HepG2 (cell line): ENCODE results near the gene TNFAIP3. TPM values are rescaled to one million over a fixed set of nuclear protein-coding genes. Genes with fewer than 3 reads are reported as not detected.

ENCODE experiments used
- ASH2L ChIP-seq: fragments of 300-600, 200-600 bp; sonication (generic); IDR thresholded peaks from 2 replicates; pipeline ENCODE4 v1.7.0; 2017; ENCODE audit warnings: low read depth, mild to moderate bottlenecking, moderate library complexity, mixed read lengths, low read length; ENCODE audit not compliant: insufficient read length
- CBX2 ChIP-seq, 2 experiments: fragments of 200-600 bp in 1 of 2; sonication (generic); formaldehyde crosslinking in 1 of 2; IDR thresholded peaks; 2 replicates each; pipeline versions ENCODE4 v1.7.0 to v1.8.1; 2018 to 2022; ENCODE audit warnings: low read depth in 2 of 2, low read length in 1 of 2, mild to moderate bottlenecking in 1 of 2, missing genetic modification reagents in 1 of 2
- ETV6 ChIP-seq: sonication (generic); formaldehyde crosslinking; conservative IDR thresholded peaks from 2 replicates; pipeline ENCODE4 v1.4.0; 2020; ENCODE audit warnings: missing genetic modification reagents
- HCFC1 ChIP-seq: fragments of 150-350 bp; IDR thresholded peaks from 2 replicates; pipeline ENCODE4 v1.6.1; 2014; ENCODE audit warnings: low read depth, low read length
- HDAC1 ChIP-seq: sonication (generic); formaldehyde crosslinking; IDR thresholded peaks from 2 replicates; pipeline ENCODE4 v1.5.1; 2020; ENCODE audit warnings: mild to moderate bottlenecking, missing genetic modification reagents
- MXD4 ChIP-seq: IDR thresholded peaks from 2 replicates; pipeline ENCODE4 v1.6.1; 2016; ENCODE audit warnings: mild to moderate bottlenecking, missing biosample characterization, missing genetic modification reagents
- POGZ ChIP-seq: sonication (generic); formaldehyde crosslinking; IDR thresholded peaks from 2 replicates; pipeline ENCODE4 v1.4.0; 2020; ENCODE audit warnings: mild to moderate bottlenecking, missing genetic modification reagents
- SAFB2 ChIP-seq: sonication (generic); formaldehyde crosslinking; IDR thresholded peaks from 2 replicates; pipeline ENCODE4 v1.5.1; 2020; ENCODE audit warnings: missing genetic modification reagents, low read depth, mild to moderate bottlenecking, borderline replicate concordance
- SUZ12 ChIP-seq: fragments of 150-350 bp; IDR thresholded peaks from 2 replicates; pipeline ENCODE4 v1.6.1; 2014; ENCODE audit warnings: low read depth, low read length
- TSC22D2 ChIP-seq: sonication (generic); formaldehyde crosslinking; IDR thresholded peaks from 2 replicates; pipeline ENCODE4 v1.5.1; 2020; ENCODE audit warnings: missing genetic modification reagents, mild to moderate bottlenecking, borderline replicate concordance
- ZC3H13 ChIP-seq: sonication (generic); formaldehyde crosslinking; IDR thresholded peaks from 2 replicates; pipeline ENCODE4 v1.8.1; 2023; ENCODE audit warnings: mild to moderate bottlenecking, missing genetic modification reagents, moderate library complexity
- ZNF34 ChIP-seq: sonication (generic); formaldehyde crosslinking; IDR thresholded peaks from 2 replicates; pipeline ENCODE4 v1.4.0; 2020; ENCODE audit warnings: mild to moderate bottlenecking, missing genetic modification reagents, borderline replicate concordance
- ZNF547 ChIP-seq: sonication (generic); formaldehyde crosslinking; IDR thresholded peaks from 2 replicates; pipeline ENCODE4 v1.5.1; 2020; ENCODE audit warnings: mild to moderate bottlenecking, missing genetic modification reagents
- ZNF709 ChIP-seq: sonication (generic); formaldehyde crosslinking; IDR thresholded peaks from 2 replicates; pipeline ENCODE4 v1.5.0; 2020; ENCODE audit warnings: mild to moderate bottlenecking, missing genetic modification reagents
- polyA plus RNA-seq, 8 experiments: library from polyadenylated mRNA; depleted of rRNA in 3 of 8; stranded (reverse) in 7 of 8; unstranded in 1 of 8; fragments of >200 nt; fragmentation: Illumina TruSeq in 4 of 8; extraction: Trizol in 4 of 8; gene quantifications; 2 replicates each; pipeline versions ENCODE4 v1.2.1 to v1.2.3, GENCODE V29; 2011 to 2016; ENCODE audit warnings: low read depth in 4 of 8, missing spikeins in 1 of 8, mixed read lengths in 1 of 8; ENCODE audit not compliant: insufficient read depth in 1 of 8
- total RNA-seq, 5 experiments: library from RNA; depleted of rRNA; stranded (reverse); fragments of >200 nt; fragmentation: Illumina TruSeq; extraction: Trizol; gene quantifications; 2 replicates each; pipeline ENCODE4 v1.2.3, GENCODE V29; 2016; ENCODE audit warnings: low read depth in 1 of 5
- TF ChIP-seq, protein P1 (sequence below): sonication (generic); formaldehyde crosslinking; IDR thresholded peaks from 2 replicates; pipeline ENCODE4 v1.5.1; 2020; ENCODE audit warnings: missing genetic modification reagents, mild to moderate bottlenecking, borderline replicate concordance
- TF ChIP-seq, protein P2 (sequence below): sonication (generic); formaldehyde crosslinking; IDR thresholded peaks from 2 replicates; pipeline ENCODE4 v1.9.0; 2022; ENCODE audit warnings: missing genetic modification reagents, mild to moderate bottlenecking, borderline replicate concordance
- TF ChIP-seq, protein P3 (sequence below): sonication (generic); formaldehyde crosslinking; IDR thresholded peaks from 2 replicates; pipeline ENCODE4 v1.8.0; 2022; ENCODE audit warnings: mild to moderate bottlenecking, missing genetic modification reagents, moderate library complexity
- TF ChIP-seq, protein P4 (sequence below): sonication (generic); formaldehyde crosslinking; IDR thresholded peaks from 2 replicates; pipeline ENCODE4 v1.8.1; 2023; ENCODE audit warnings: mild to moderate bottlenecking, missing genetic modification reagents
- TF ChIP-seq, protein P5 (sequence below): sonication (generic); formaldehyde crosslinking; IDR thresholded peaks from 2 replicates; pipeline ENCODE4 v1.5.1; 2020; ENCODE audit warnings: mild to moderate bottlenecking, missing genetic modification reagents, moderate library complexity

TNFAIP3 gene
- total and polyA plus RNA-seq, 2 of the 13 experiments (the other 11 are each of a cell fraction or from before 2014, with no cell fraction given) = 28.2 to 47.1 TPM

DNA sequence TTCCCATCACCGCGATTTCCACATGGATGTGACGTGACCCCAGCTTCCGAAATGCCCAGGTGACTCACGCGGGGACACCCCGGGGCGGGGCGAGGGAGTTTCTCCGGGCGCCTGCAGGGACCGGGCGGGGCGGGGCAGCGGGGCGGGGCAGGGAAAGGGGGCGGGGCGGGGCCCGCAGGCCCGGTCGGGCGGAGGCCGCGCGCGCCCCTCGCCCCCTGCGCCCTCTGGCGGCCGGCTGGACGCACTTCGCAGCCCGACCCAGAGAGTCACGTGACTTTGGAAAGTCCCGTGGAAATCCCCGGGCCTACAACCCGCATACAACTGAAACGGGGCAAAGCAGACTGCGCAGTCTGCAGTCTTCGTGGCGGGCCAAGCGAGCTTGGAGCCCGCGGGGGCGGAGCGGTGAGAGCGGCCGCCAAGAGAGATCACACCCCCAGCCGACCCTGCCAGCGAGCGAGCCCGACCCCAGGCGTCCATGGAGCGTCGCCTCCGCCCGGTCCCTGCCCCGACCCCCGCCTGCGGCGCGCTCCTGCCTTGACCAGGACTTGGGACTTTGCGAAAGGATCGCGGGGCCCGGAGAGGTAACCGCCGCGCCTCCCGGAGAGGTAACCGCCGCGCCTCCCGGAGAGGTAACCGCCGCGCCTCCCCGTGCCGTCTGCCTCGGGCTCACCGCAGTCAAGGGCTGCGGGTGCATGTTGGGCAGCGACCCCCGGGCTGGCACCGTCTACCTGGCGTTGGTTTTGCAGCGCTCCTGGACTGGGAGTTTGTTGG, at the start of gene TNFAIP3 (continued):
- TF ChIP-seq, protein P1, sequence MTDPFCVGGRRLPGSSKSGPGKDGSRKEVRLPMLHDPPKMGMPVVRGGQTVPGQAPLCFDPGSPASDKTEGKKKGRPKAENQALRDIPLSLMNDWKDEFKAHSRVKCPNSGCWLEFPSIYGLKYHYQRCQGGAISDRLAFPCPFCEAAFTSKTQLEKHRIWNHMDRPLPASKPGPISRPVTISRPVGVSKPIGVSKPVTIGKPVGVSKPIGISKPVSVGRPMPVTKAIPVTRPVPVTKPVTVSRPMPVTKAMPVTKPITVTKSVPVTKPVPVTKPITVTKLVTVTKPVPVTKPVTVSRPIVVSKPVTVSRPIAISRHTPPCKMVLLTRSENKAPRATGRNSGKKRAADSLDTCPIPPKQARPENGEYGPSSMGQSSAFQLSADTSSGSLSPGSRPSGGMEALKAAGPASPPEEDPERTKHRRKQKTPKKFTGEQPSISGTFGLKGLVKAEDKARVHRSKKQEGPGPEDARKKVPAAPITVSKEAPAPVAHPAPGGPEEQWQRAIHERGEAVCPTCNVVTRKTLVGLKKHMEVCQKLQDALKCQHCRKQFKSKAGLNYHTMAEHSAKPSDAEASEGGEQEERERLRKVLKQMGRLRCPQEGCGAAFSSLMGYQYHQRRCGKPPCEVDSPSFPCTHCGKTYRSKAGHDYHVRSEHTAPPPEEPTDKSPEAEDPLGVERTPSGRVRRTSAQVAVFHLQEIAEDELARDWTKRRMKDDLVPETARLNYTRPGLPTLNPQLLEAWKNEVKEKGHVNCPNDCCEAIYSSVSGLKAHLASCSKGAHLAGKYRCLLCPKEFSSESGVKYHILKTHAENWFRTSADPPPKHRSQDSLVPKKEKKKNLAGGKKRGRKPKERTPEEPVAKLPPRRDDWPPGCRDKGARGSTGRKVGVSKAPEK (CRISPR knock-in tag) = peak; percentile 81; the same call in 1 of the 2 replicates
- TF ChIP-seq ASH2L (peak; percentile 85), ZC3H13 (CRISPR knock-in tag) (0 out of 2 replicates have a peak, but pooled peaks have one; percentile 32), ZNF547 (CRISPR knock-in tag) (peak; percentile 63; the same call in 1 of the 2 replicates), HDAC1 (CRISPR knock-in tag) (peak; percentile 79), SAFB2 (CRISPR knock-in tag) (peak; percentile 87; the same call in 1 of the 2 replicates), CBX2 (IDR thresholded peaks at IDR 0.05; ENCODE audit: low read depth, low read length) (no peak), CBX2 (CRISPR knock-in tag; IDR thresholded peaks at IDR 0.05; ENCODE audit: low read depth) (0 out of 2 replicates have a peak, but pooled peaks have one; percentile 70), ETV6 (CRISPR knock-in tag) (peak; percentile 81), HCFC1 (peak; percentile 14; the same call in 1 of the 2 replicates), TSC22D2 (CRISPR knock-in tag) (peak; percentile 91; the same call in 1 of the 2 replicates), SUZ12 (no peak), ZNF34 (CRISPR knock-in tag) (no peak), ZNF709 (no peak; the same call in 1 of the 2 replicates), POGZ (peak; percentile 93), MXD4 (CRISPR knock-in tag) (peak; percentile 80; the same call in 1 of the 2 replicates)
- TF ChIP-seq, protein P2, sequence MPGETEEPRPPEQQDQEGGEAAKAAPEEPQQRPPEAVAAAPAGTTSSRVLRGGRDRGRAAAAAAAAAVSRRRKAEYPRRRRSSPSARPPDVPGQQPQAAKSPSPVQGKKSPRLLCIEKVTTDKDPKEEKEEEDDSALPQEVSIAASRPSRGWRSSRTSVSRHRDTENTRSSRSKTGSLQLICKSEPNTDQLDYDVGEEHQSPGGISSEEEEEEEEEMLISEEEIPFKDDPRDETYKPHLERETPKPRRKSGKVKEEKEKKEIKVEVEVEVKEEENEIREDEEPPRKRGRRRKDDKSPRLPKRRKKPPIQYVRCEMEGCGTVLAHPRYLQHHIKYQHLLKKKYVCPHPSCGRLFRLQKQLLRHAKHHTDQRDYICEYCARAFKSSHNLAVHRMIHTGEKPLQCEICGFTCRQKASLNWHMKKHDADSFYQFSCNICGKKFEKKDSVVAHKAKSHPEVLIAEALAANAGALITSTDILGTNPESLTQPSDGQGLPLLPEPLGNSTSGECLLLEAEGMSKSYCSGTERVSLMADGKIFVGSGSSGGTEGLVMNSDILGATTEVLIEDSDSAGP (CRISPR knock-in tag) = peak; percentile 79; the same call in 1 of the 2 replicates
- TF ChIP-seq, protein P3, sequence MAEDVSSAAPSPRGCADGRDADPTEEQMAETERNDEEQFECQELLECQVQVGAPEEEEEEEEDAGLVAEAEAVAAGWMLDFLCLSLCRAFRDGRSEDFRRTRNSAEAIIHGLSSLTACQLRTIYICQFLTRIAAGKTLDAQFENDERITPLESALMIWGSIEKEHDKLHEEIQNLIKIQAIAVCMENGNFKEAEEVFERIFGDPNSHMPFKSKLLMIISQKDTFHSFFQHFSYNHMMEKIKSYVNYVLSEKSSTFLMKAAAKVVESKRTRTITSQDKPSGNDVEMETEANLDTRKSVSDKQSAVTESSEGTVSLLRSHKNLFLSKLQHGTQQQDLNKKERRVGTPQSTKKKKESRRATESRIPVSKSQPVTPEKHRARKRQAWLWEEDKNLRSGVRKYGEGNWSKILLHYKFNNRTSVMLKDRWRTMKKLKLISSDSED = no peak
- TF ChIP-seq, protein P4, sequence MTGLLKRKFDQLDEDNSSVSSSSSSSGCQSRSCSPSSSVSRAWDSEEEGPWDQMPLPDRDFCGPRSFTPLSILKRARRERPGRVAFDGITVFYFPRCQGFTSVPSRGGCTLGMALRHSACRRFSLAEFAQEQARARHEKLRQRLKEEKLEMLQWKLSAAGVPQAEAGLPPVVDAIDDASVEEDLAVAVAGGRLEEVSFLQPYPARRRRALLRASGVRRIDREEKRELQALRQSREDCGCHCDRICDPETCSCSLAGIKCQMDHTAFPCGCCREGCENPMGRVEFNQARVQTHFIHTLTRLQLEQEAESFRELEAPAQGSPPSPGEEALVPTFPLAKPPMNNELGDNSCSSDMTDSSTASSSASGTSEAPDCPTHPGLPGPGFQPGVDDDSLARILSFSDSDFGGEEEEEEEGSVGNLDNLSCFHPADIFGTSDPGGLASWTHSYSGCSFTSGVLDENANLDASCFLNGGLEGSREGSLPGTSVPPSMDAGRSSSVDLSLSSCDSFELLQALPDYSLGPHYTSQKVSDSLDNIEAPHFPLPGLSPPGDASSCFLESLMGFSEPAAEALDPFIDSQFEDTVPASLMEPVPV (CRISPR knock-in tag) = peak; percentile 86
- TF ChIP-seq, protein P5, sequence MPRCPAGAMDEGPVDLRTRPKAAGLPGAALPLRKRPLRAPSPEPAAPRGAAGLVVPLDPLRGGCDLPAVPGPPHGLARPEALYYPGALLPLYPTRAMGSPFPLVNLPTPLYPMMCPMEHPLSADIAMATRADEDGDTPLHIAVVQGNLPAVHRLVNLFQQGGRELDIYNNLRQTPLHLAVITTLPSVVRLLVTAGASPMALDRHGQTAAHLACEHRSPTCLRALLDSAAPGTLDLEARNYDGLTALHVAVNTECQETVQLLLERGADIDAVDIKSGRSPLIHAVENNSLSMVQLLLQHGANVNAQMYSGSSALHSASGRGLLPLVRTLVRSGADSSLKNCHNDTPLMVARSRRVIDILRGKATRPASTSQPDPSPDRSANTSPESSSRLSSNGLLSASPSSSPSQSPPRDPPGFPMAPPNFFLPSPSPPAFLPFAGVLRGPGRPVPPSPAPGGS = peak; percentile 69
